Measurements from ENCODE around the gene SLC25A11.

- no peak for TF ChIP-seq POLR2AphosphoS5 (IDR thresholded peaks at IDR 0.05; ENCODE audit: low read depth, low read length)
- TF ChIP-seq POLR2A (IDR thresholded peaks at IDR 0.05; ENCODE audit: low read depth, low read length) = no peak
- no peak for TF ChIP-seq TAF1 (IDR thresholded peaks at IDR 0.05; ENCODE audit: borderline replicate concordance, low read depth, low read length)
Observed at GRCh38 chr17:4968486-4969046, 28.7 kb upstream of the SLC25A11 start.

Data from GM12892 (cell line).